B cell (primary cell): ENCODE data around the gene PTGER2. TPM values are rescaled to one million over a fixed set of nuclear protein-coding genes. Genes with fewer than 3 reads are reported as not detected.

Source experiments
- ATAC-seq: fragments of 200-7000 bp; cut with Tn5 transposase; one replicate; pipeline ENCODE4 v1.10.0; 2021; ENCODE audit warnings: low read depth, mild to moderate bottlenecking, moderate number of reproducible peaks, moderate library complexity
- CTCF ChIA-PET: fragments of 350-600 bp; sonication (Branson Sonifier 250); formaldehyde crosslinking; loops from one replicate; lab custom pipeline; 2021; ENCODE audit warnings: antibody characterized with exemption, inconsistent platforms; lab: Charles Lee
- POLR2A ChIA-PET: fragments of 350-600 bp; sonication (Branson Sonifier 250); formaldehyde crosslinking; loops from one replicate; lab custom pipeline; 2021; ENCODE audit warnings: antibody characterized with exemption; lab: Charles Lee
- DNase-seq: peaks from one replicate; pipeline ENCODE4 v3.0.0; 2013
- H2AFZ ChIP-seq: 2 replicates; pipeline ENCODE4 v1.6.1; 2012; ENCODE audit warnings: mild to moderate bottlenecking, low read depth, low read length; ENCODE audit not compliant: insufficient read depth, poor library complexity, severe bottlenecking
- H3K27ac ChIP-seq, 2 donors: 1 replicate in 1 of 2; 2 replicates in 1 of 2; pipeline ENCODE4 v1.5.1; 2012 to 2013; ENCODE audit warnings: low read length in 2 of 2, mild to moderate bottlenecking in 2 of 2, moderate library complexity in 1 of 2
- H3K27me3 ChIP-seq, 4 experiments: fragments of 200-600 bp in 1 of 4; sonication (generic) in 1 of 4; replicated peaks in 1 of 4; 1 replicate in 2 of 4; 2 replicates in 2 of 4; pipeline versions ENCODE4 v1.6.1 to v1.7.0; 2013 to 2016; ENCODE audit warnings: low read length in 3 of 4, mild to moderate bottlenecking in 2 of 4, mixed read lengths in 1 of 4, moderate library complexity in 1 of 4; ENCODE audit not compliant: insufficient read depth in 4 of 4, control insufficient read depth in 3 of 4; ENCODE audit errors: control extremely low read depth in 1 of 4
- H3K36me3 ChIP-seq, 2 experiments: replicated peaks in 1 of 2; 1 replicate in 1 of 2; 2 replicates in 1 of 2; pipeline versions ENCODE4 v1.6.1 to v1.7.1; 2013; ENCODE audit warnings: low read length in 1 of 2; ENCODE audit not compliant: insufficient read depth in 2 of 2, control insufficient read depth in 1 of 2; ENCODE audit errors: control extremely low read depth in 1 of 2, extremely low read depth in 1 of 2
- H3K4me1 ChIP-seq, 2 donors: fragments of 200-600 bp in 1 of 2; sonication (generic) in 1 of 2; 1 replicate in 1 of 2; 2 replicates in 1 of 2; pipeline versions ENCODE4 v1.5.1 to v1.6.1; 2013 to 2017; ENCODE audit warnings: low read length in 2 of 2; ENCODE audit not compliant: control insufficient read depth in 2 of 2, insufficient read depth in 2 of 2
- H3K4me2 ChIP-seq: replicated peaks from 2 replicates; pipeline ENCODE3; 2012; ENCODE audit warnings: mild to moderate bottlenecking, low read depth, low read length; ENCODE audit not compliant: poor library complexity, severe bottlenecking
- H3K4me3 ChIP-seq, 5 experiments: fragments of 200-600 bp in 1 of 5; sonication (generic) in 1 of 5; 1 replicate in 3 of 5; 2 replicates in 2 of 5; pipeline versions ENCODE4 v1.5.1 to v1.7.0; 2011 to 2016; ENCODE audit warnings: low read length in 4 of 5, mild to moderate bottlenecking in 4 of 5, low read depth in 2 of 5, control low read depth in 1 of 5, moderate library complexity in 1 of 5; ENCODE audit not compliant: insufficient read depth in 1 of 5; ENCODE audit errors: control extremely low read depth in 1 of 5, extremely low read depth in 1 of 5
- H3K79me2 ChIP-seq: fragments of 200-600 bp; sonication (generic); one replicate; pipeline ENCODE4 v1.6.0; 2016; ENCODE audit warnings: low read length; ENCODE audit not compliant: control insufficient read depth, insufficient read depth
- H3K9ac ChIP-seq: fragments of 200-600 bp; sonication (generic); 2 replicates; pipeline ENCODE4 v1.6.1; 2017; ENCODE audit warnings: mild to moderate bottlenecking, low read length, moderate library complexity
- H3K9me3 ChIP-seq, 3 donors: one replicate each; pipeline versions ENCODE4 v1.6.1 to v1.7.1; 2013; ENCODE audit warnings: low read length in 2 of 3; ENCODE audit not compliant: control insufficient read depth in 2 of 3, insufficient read depth in 1 of 3; ENCODE audit errors: control extremely low read depth in 1 of 3
- H4K20me1 ChIP-seq: 2 replicates; pipeline ENCODE4 v1.6.0; 2012; ENCODE audit warnings: mild to moderate bottlenecking, low read length; ENCODE audit not compliant: insufficient read depth, control insufficient read depth, poor library complexity, severe bottlenecking
- H3K27ac Mint-ChIP-seq: one replicate; pipeline ENCODE4 v1.8.0; 2021; ENCODE audit warnings: mixed read lengths
- H3K27me3 Mint-ChIP-seq: one replicate; pipeline ENCODE4 v1.8.0; 2021; ENCODE audit warnings: mixed read lengths
- H3K4me1 Mint-ChIP-seq: one replicate; pipeline ENCODE4 v1.8.0; 2021; ENCODE audit warnings: mixed read lengths
- H3K4me3 Mint-ChIP-seq: one replicate; pipeline ENCODE4 v1.8.0; 2021; ENCODE audit warnings: mixed read lengths
- H3K9me3 Mint-ChIP-seq: one replicate; pipeline ENCODE4 v1.8.0; 2022; ENCODE audit warnings: mixed read lengths; ENCODE audit not compliant: insufficient read depth
- CTCF ChIP-seq: fragments of 200-600 bp; IDR thresholded peaks from one replicate; pipeline ENCODE4 v1.8.0; 2022; ENCODE audit warnings: antibody characterized with exemption, mild to moderate bottlenecking
- EZH2 ChIP-seq: IDR thresholded peaks from 2 replicates; pipeline ENCODE4 v1.6.1; 2012; ENCODE audit warnings: borderline replicate concordance, low read depth, mild to moderate bottlenecking, moderate library complexity, low read length; ENCODE audit not compliant: insufficient read depth, poor library complexity, severe bottlenecking
- WGBS: methylation state at CpG from one replicate; pipeline ENCODE4 v1.1.5; 2013; ENCODE audit warnings: missing lambda C conversion rate; ENCODE audit not compliant: insufficient coverage; 5-methylcytosine and 5-hydroxymethylcytosine counted together
- intact Hi-C: fragments of 100-400 bp; cut with micrococcal nuclease; formaldehyde crosslinking; loops from one replicate; pipeline ENCODE4 v1.10.0; 2022
- polyA plus RNA-seq: library from polyadenylated mRNA; depleted of rRNA; stranded (reverse); fragments of >200 nt; gene quantifications from 2 replicates; pipeline ENCODE4 v1.2.3, GENCODE V29; 2012
- total RNA-seq, 2 donors: library from RNA; stranded (reverse); fragments of 120-200 nt in 1 of 2; gene quantifications; 1 replicate in 1 of 2; 2 replicates in 1 of 2; pipeline versions ENCODE4 v1.2.3 to v1.2.4, GENCODE V29; 2013 to 2022

Gene PTGER2
- total and polyA plus RNA-seq, 2 donors (not counting 1 experiment from before 2014, with no cell fraction given) = 0.32 to 0.92 TPM

DNA sequence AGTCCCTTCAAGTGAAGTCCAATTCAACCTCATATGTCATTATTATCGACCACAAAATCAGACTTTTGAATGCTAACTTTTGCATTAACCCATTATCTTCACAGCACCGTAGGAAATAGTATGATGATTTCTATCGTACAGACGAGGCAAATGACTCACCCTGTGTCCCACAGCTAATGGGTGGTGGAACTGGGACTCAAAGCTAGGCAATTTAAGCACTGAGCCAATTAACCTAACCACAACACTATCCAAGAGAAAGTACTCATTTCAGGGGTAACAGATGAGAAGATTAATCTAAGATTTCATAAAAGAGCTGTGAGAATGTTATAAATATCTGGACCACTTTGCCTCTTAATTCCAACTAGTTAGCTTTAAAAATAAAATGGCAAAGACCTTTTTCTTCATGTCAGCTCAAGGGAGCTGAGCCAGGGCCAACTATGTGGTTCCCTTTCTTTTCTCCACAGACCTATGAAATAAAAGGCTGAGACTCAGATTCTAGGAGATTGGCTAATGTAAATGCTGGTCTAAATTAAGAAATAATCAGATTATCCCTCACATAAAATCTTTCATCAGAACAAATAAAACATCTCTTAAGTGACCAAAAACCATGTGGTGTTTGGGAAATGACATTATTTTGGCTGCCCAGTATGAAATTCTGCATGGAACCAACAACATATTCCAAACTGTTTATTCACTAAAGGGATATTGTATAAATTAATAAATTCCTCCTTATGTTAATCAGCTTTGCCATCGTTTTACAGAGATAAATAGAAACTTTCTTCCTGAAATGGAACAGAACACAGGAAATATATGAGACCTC, 4.9 kb downstream of the PTGER2 start:
- Mint-ChIP-seq H3K27me3 (peaks cover 65% of the 10 kb centered on the region), H3K4me3 (no peak overlapping the region), H3K9me3 (peaks cover 7% of the 10 kb centered on the region), H3K4me1 (peaks cover 21% of the 10 kb centered on the region), H3K27ac (no peak overlapping the region)
- WGBS = no CpG with 5 or more reads among the region's 5 CpGs
- Histone ChIP-seq H3K36me3 (no peaks in the 10 kb centered on the region), H3K4me1 (peaks cover 20 to 21% of the 10 kb centered on the region in 2 donors), H2AFZ (no peak overlapping the region), H3K79me2 (no peaks in the 10 kb centered on the region), H3K9ac (no peak overlapping the region), H3K27ac (no peak overlapping the region), H4K20me1 (no peaks in the 10 kb centered on the region), H3K9me3 (peaks cover 3 to 20% (median 10%) of the 10 kb centered on the region in 3 donors), H3K27me3 (peaks cover 0 to 60% (median 54%) of the 10 kb centered on the region in 4 experiments), H3K4me2 (no peak overlapping the region), H3K4me3 (no peak overlapping the region)
- DNase-seq (no peak), ATAC-seq (no peak)
- intact Hi-C loops = no loop called here
- TF ChIP-seq EZH2 (no peak), CTCF (no peak)
- POLR2A ChIA-PET = no interaction called here
- CTCF ChIA-PET = no interaction called here

GRCh38 chr14:52319919-52320318, 5.8 kb downstream of the PTGER2 start:
- no peak for DNase-seq
- ATAC-seq = no peak
- Histone ChIP-seq H3K9me3 (peaks cover 3 to 20% (median 10%) of the 10 kb centered on the region in 3 donors), H3K36me3 (no peaks in the 10 kb centered on the region), H3K4me2 (no peak overlapping the region), H3K4me1 (peaks cover 21% of the 10 kb centered on the region in 2 donors), H3K9ac (no peak overlapping the region), H4K20me1 (no peaks in the 10 kb centered on the region), H3K79me2 (no peaks in the 10 kb centered on the region), H3K27ac (no peak overlapping the region), H3K27me3 (peaks cover 0 to 51% (median 49%) of the 10 kb centered on the region in 4 experiments), H2AFZ (no peak overlapping the region), H3K4me3 (no peak overlapping the region)
- H3K4me1 Mint-ChIP-seq = peaks cover 22% of the 10 kb centered on the region
- no peak overlapping the region for H3K27ac Mint-ChIP-seq
- H3K27me3 Mint-ChIP-seq = peaks cover 59% of the 10 kb centered on the region
- CTCF ChIA-PET = interaction anchor here (0.9 kb wide), 1 partner anchor 8 kb away, joined by 3 read pairs; no protein-coding TSS in a partner anchor
- intact Hi-C loops = no loop called here
- POLR2A ChIA-PET = no interaction called here
- WGBS = no CpG with 5 or more reads among the region's 3 CpGs
- no peak overlapping the region for H3K4me3 Mint-ChIP-seq
- H3K9me3 Mint-ChIP-seq = peaks cover 7% of the 10 kb centered on the region
- TF ChIP-seq CTCF (no peak), EZH2 (no peak)
